HG03097 (cell line): ENCODE results near the gene NCS1.

Source experiments
- ATAC-seq: cut with Tn5 transposase; IDR thresholded peaks from one replicate; pipeline ENCODE4 v1.9.1; 2021; ENCODE audit not compliant: unreplicated experiment, low FRiP score

The NCS1 gene

DNA sequence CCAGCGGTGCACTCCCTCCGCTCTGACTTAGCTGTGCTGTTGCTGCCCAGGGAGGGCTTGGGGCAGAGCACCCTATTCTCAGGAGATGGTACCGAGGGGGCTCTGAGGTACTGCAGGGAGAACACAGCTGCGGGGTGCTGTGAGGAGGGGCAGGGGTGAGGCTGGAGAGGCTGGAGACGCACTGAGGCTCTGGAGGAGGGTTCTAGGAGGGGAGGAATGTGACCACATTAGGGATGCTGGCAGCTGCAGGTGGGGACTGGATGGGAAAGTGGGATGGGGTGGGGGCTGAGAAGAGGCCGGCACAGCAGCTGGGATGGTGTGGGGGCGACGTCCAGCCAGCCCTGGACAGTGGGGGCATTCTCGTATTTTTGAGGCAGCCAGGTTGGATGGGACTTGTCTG is 20.9 kb downstream of the NCS1 start:
- no peak for ATAC-seq

DNA sequence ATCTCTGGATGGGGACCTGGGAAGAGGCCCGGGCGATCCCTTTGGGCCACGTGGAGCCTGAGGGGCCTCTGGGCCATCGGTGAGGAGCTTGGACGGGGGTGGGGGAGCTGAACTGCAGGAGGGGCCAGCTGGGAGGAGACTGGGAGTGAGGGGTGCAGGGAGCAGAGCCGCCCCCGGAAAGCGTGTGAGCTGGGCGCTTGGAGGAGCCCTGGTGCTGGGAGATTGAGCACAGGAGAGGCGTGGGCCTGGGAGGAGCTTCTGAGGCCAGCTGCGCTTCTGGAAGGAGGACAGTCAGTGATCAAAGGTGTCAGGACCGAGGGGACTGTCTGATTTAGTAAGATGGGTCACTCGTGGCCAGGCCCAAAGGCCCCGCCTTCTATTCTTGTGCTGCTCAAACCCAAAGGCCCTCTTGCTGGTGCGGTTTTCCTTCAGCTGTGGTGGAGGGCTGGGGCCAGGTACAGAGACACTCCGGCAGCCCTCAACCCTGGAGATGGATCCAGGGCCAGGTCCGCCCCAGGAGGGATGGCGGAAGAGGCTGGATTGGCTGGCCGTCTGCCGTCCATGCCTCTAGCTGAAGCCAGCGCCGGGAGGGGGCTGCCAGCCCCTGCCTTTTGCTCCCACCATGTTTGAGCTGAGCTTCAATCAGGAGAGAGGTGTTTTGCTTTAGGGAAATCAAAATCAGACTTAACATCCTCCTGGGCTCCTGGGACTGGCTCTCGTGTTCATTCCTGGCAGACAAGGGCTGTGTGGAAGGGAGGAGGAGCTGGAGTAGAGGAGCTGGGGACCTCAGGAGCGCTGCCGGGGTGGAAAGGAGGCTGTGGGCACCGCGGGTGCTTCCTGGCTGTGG is 21.6 kb downstream of the NCS1 start:
- ATAC-seq: no peak

DNA sequence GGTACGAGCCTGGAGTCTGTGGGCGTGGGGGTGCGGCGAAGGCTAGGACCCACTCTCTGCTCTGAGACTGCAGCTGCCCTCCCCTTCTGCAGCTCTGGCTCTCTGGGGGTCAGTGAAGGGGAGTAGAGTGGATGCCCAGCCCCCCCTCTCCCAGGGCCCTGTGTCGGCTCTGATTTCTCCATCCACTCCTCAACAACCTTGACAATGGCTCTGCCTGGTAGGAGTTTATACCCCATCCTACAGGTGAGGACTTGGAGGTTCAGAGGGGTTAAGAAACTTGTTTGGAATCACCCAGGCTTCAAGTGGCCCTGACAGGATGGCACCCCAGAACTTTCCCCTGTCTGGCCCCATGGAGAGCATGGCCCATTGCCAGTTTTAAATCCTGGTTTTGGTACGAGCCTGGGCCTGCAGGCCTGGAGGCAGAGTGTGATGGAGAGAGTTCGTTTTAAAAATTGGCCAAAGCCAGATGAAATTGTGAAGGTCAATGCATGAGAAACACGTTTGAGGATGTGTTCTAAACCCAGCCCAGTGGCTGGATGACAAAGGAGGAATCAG is 22.3 kb downstream of the NCS1 start:
- no peak for ATAC-seq

DNA sequence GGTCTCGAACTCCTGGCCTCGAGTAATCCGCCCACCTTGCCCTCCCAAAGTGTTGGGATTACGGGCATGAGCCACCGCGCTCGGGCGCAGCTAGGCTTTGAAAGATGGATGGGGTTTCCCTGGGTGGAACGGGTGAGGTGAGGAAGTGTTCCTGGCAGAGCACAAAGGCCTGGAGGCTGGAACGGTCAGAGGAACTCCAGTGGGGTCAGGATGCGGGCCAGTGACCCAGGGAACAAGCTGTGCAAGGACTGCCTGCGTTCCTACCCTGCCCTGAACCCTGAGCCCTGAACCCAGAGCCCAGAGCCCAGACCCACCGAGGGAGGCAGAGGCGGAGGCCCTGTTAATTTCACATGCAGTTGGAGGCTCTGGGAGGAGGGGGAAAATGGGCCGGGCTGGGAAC is 23.4 kb downstream of the NCS1 start:
- ATAC-seq: no peak

DNA sequence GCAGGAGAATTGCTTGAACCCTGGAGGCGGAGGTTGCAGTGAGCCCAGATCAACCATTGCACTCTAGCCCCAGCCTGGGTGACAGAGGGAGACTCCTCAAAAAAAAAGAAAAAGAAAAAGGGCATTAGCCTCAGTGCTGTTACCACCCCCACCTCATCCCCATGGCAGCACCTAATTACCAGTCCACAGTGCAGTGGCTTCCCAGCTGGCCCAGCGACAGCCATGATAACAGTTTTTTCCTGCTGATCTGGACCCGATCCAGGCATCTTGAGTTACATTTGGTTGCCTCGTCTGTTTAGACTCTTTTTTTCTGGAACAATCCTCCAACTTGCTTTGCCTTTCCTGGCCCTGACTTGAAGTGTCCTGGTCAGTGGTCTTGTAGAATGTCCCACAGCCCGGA is 24.4 kb downstream of the NCS1 start:
- no peak for ATAC-seq

DNA sequence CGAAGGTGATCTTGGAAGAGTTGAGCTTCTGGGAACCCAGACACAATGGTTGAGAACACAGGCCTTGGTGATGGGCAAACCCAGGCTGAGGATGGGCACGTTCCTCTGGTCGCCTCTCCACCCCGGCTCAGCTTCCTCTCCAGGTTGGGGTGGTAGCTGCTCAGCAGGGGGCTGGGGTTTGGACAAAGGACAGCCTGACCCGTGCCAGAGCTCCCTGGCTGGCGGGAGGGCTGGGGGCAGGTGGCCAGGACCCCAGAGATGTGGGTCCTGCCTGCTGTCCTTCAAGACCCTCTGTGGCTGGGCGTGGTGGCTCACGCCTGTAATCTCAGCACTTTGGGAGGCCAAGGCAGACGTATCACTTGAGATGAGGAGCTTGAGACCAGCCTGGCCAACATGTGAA is 25.2 kb downstream of the NCS1 start:
- ATAC-seq: no peak

DNA sequence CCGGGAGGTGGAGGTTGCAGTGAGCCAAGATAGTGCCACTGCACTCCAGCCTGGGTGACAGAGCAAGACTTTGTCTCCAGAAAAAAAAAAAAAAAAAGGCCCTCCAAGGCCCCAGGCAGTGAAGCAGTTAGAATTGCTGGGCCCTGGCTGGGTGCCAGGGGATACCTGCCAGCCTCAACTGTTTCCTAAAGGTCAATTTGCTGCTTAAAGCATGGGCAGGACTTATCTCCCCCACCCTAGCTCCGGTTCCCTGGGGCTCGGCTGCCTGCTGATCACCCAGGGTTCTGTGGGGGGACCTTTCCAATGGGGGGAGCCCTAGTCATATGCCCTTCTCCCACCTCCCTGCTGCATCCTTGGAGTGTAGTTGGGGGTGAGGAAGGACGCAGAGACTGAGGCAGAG is 25.7 kb downstream of the NCS1 start:
- ATAC-seq: no peak

DNA sequence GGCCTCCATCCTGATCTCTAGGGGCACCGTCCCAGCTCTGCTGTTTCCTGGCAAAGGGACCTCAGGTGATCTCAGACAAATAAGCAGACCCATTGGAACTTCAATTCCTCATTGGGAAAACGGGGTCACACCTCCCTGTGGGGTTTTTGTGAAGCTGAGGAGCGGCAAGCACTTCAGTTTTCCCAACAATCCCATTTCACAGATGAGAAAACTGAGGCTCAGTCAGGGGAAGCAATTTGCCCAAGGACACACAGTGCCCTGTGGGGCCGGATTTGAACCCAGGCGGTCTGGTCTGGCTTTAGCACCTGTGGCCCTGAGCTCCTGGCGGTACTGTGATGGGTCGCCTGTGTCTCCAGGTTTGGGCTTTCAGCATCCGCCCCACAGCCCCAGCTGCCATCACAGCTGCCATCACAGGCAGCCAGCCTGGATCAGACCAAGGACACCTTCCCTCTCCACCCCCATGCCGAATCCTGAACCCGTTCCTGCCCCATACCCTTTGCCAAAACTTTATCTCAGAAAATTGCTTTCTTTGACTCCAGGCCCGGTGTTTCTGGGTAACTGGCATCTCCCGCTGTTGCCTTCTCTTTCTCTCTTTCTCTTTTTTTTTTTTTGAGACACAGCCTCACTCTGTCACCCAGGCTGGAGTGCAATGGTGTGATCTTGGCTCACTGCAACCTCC is 26.4 kb downstream of the NCS1 start:
- no peak for ATAC-seq

DNA sequence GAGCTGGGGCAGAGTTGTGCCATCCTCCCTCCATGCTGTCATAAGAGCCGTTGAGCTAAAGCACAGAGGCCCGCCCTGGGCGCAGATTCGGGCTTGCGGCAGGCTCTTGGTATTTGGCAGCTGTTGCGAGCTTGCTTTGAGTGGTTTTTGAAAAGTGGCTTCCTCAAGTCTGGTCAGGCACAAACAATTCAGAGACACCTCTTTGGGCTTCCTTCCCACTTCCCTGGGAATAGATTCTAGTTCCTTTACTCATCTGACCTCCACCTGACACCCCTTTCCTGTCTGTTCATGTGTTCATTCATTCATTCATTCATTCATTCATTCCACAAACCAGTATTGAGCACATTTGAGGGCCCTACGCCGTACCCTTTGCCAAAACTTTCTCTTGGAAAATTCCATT is 27.4 kb downstream of the NCS1 start:
- no peak for ATAC-seq

DNA sequence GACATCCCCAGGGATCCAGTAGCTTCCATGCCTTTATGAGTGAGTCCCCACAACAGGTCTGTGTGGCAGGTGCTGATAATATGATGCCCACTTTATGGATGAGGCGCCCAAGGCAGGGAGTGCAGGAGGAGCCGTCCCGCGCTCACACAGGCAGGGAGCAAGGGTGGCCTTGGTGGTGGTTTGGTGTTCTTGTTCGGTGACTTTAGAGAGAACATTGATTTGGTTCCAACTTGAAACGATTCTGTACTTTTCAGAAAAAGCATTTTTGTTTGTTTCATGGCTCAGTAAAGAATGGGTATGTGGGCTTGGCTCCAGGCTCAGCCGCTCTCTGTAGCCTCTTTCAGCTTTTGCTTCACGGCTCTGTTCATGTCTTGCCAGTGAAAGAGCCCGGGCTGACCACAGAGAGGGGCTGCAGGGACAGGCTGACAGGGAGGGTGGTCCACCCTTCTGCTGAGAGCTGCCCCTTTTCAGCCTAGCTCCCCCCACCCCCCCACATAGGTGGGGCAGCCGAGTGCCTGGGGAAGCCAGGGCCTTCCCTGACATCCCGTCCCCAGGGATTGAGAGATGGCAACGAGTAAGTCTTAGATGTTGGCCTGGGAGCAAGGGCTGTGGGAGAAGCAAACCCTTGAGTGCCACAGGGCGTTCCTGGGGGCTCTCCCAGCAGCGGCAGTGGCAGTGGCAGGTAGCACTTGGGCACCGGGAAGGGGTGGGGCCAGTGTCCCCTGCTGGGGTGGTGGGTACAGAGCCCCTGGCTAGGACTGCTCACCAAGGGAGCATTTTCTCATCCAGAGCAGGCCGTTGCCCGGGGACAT is 28.0 kb downstream of the NCS1 start:
- no peak for ATAC-seq

DNA sequence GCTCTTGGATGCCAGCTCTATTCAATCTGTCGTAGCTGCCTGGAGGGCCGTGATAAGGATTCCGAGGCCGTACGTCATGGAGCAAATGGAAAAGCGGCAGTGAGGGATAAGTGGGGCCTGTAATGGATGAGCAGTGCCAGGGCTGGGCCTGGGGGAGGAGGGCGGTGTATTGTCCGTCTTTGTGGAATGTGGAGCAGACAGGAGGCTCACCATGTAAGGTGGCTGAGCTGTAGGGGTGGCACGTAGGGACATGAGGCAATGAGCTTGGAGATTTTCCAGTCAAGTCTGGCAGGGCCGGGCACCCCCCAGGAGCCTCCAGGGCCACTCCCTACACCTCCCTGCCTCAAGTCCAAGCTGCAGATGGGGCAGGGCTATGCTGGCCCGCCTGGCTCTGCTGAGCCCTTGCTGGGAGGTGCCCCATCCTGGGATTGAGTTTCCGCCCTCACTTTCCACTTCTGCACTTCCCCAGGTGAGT is 29.2 kb downstream of the NCS1 start:
- no peak for ATAC-seq

DNA sequence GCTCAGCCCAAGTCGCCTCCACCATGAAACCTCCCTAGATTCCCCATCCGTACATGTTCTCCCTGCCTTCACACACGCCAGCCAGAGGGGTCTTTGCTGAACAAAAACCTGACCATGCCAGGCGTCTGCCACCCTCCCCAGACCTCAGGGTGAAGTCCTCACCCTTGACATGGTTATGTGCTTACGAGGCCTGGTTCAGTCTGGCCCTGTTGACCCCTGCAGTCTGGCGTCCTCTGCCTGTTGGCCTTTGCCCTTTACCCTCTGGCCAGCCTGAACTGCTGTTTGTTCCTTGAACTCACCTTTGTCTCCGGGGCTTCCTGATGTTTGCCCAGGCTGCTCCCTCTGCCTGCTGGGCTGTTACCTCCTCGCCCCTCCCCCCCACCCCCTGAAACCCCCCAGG is 29.8 kb downstream of the NCS1 start:
- ATAC-seq: no peak

DNA sequence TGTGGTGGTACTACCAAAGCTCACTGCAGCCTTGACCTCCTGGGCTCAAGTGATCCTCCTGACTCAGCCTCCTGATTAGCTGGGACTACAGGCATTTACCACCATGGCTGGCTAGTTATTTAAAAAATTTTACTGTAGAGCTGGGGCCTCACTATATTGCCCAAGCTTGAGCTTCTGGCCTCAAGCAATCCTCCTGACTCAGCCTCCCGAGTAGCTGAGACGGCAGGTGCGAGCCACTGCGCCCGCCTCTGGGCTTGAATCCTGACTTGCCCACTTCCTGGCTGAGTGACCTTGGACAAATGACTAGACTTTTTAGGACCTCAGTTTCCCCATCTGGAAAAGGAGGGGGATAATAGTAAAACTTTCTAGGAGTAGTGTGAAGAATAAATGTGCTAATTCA is 32.1 kb downstream of the NCS1 start:
- no peak for ATAC-seq

DNA sequence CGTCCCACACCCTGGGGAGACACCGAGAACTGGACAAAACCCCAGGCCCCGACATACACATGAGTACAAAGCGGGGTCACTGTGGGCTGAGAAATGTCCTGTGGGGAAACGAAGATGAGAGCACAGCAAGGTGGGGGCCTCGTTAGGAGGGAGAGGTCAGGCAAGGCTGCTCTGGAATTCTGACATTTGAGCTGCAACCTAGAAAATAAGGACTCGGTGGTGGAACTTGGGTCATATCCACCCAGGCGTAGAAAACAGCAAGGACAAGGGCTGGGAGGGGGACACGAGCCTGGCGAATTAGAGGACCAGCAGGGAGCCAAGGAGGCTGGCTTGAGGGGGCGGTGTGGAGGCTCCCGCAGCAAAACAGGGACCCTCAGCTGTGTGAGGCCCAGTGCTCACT is 32.8 kb downstream of the NCS1 start:
- ATAC-seq: no peak

DNA sequence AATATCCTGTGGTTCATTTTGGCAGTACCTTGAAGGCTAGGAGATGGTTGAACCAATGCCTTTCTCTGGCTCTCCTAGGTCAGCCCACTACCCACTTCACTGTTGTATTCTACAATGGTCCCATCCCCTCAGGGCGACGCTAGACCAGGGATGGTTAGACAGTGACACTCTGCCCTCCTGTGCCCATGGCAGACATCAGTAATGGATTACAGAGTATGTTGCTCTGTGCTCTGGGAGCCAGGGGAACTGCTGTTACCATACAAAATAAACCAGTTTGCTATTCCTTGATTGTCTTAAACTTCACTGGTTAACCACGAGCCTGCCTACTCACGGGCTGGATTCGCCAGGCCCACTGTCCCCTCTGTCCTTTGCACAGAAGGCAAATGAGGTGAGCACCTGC is 33.7 kb downstream of the NCS1 start:
- no peak for ATAC-seq

DNA sequence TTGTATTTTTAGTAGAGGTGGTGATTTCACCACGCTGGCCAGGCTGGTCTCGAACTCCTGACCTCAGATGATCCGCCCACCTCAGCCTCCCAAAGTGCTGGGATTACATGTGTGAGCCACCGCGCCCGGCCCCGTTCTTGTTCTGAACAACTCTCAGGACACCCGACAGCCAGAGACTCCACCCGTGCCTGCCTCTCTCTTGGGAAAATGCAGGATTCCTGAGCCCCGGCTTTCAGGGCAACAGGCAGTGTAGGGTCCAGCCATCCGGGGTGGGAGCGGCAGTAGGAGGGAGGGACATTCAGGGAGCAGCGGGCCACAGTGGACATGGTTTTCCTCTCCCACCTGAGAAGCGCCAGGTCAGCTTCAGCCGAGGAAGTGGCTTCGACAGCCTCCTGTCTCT is 34.4 kb downstream of the NCS1 start:
- ATAC-seq: no peak

DNA sequence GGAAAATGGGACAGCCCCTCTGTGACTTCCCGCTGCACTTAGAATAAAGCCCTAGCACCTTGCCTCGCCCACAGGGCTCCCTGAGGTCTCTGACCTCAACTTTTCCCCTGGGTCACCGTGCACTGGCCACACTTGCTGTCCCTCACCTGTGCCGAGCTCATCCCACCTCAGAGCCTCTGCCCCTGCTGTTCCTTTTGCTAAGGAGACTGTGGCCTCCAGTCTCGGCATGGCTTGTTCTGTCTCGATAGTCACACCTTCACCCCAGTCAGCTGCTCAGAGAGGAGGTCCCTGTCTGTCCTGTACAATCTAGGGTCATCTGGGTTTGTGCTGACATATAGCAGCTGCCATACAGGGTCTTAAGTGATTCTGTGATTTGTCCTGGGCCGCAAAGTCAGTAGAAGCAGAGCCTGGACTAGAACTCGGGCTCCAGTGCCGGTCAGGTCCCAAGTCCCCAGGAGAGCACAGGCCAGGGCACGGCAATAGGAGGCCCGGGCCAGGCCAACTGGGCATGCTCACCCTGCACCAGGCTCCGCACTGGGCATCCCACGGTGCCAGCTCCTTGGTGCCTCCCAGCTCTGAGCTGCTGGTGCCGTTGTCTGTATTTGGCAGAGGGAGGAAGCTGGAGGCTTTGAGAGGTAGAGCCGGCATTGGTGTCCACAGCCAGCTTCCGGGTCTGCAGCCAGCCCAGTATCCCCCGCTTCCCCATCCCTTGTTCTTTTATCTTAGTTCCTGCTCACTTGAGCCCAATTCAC is 35.2 kb downstream of the NCS1 start:
- no peak for ATAC-seq

DNA sequence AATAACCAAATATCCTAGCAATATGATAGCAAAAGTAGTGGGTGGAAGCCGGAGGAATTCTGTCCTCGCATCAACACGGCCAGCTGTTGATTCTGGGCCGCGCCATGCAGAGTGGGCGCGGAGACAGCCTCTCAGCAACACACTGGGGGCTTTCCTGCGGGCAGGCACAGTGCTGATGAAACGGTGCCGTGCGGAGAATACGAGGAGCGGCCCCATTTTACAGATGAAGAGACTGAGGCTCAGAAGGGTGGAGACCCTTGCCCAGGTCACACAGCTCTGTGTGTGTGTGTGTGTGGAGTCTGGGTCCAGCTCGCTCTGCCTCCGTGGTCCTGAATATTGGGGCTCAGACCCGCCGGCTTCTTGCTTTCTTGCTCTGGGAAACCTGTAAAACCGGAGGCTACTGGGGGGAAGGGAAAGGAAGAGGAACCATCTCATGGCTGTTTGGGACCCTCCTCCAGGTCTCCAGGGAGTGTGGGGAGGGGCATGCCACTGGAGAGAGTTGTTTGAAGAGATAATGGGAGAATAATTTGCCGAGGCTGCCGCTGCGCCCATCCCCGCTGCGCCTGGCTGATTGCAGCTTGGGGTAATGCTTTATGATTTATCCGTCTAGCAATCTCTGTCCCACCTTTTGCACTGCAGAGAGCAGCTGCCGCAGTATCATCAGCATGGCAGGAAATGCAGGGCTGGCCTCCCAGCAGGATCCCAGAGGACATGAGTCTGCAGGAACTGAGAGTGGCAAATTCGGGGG is 36.6 kb downstream of the NCS1 start:
- ATAC-seq: no peak

DNA sequence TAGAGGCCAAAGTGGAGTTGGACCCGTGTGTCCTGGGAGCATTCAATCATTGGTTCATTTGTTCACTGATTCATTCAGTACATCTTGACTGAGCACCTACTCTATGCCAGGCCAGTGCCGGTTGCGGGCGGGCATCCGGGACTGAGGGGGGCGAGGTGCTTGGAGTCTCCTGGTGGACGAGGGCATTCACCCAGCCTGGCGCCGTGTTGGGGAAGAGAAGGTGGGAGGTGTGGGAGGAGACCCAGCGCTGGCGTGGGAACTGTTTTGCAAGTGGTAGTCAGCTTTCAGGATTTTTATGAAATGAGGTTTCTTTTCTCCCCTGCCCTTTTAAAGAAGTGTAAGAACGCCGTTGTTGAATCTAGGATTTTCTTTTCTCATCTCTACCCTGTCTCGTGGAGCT is 37.2 kb downstream of the NCS1 start:
- no peak for ATAC-seq
